ENCODE results near the gene MAP2K5. TPM values are rescaled to one million over a fixed set of nuclear protein-coding genes. Genes with fewer than 3 reads are reported as not detected.

MAP2K5 gene
- total RNA-seq, 1 donor from 2014 or later, result 2.9 TPM

GRCh38 chr15:67801926-67802914, 259.7 kb downstream of the MAP2K5 start:
- FAIRE-seq (no peak), DNase-seq (ENCODE audit: low read depth) (no peak)
- no peaks in the 10 kb centered on the region for H3K36me3 ChIP-seq (ENCODE audit: control insufficient read depth, insufficient read depth, low read length)
- no peak for TF ChIP-seq CTCF (IDR thresholded peaks at IDR 0.05; ENCODE audit: insufficient read depth, low read length, severe bottlenecking)
- H3K27me3 ChIP-seq (ENCODE audit: control insufficient read depth, insufficient read depth, low read length), result no peaks in the 10 kb centered on the region
- H3K4me3 ChIP-seq (ENCODE audit: low read depth, low read length), result no peak overlapping the region

GRCh38 chr15:67803299-67803698, 260.8 kb downstream of the MAP2K5 start:
- H3K27me3 ChIP-seq (ENCODE audit: control insufficient read depth, insufficient read depth, low read length), result no peaks in the 10 kb centered on the region
- no peaks in the 10 kb centered on the region for H3K36me3 ChIP-seq (ENCODE audit: control insufficient read depth, insufficient read depth, low read length)
- TF ChIP-seq CTCF (IDR thresholded peaks at IDR 0.05; ENCODE audit: insufficient read depth, low read length, severe bottlenecking), result no peak
- no peak overlapping the region for H3K4me3 ChIP-seq (ENCODE audit: low read depth, low read length)
- DNase-seq (ENCODE audit: low read depth) (no peak), FAIRE-seq (no peak)

- DNase-seq (ENCODE audit: low read depth) (no peak), FAIRE-seq (no peak)
- no peaks in the 10 kb centered on the region for H3K36me3 ChIP-seq (ENCODE audit: control insufficient read depth, insufficient read depth, low read length)
- H3K27me3 ChIP-seq (ENCODE audit: control insufficient read depth, insufficient read depth, low read length), result no peaks in the 10 kb centered on the region
- no peak for TF ChIP-seq CTCF (IDR thresholded peaks at IDR 0.05; ENCODE audit: insufficient read depth, low read length, severe bottlenecking)
- H3K4me3 ChIP-seq (ENCODE audit: low read depth, low read length), result no peak overlapping the region
Observed at GRCh38 chr15:67803996-67804843, 261.7 kb downstream of the MAP2K5 start.

- Histone ChIP-seq H3K36me3 (ENCODE audit: control insufficient read depth, insufficient read depth, low read length) (no peaks in the 10 kb centered on the region), H3K4me3 (ENCODE audit: low read depth, low read length) (no peak overlapping the region), H3K27me3 (ENCODE audit: control insufficient read depth, insufficient read depth, low read length) (no peaks in the 10 kb centered on the region)
- FAIRE-seq, result no peak
- no peak for DNase-seq (ENCODE audit: low read depth)
- TF ChIP-seq CTCF (IDR thresholded peaks at IDR 0.05; ENCODE audit: insufficient read depth, low read length, severe bottlenecking), result no peak
Observed at GRCh38 chr15:67805008-67805665, 262.6 kb downstream of the MAP2K5 start.

- TF ChIP-seq CTCF (IDR thresholded peaks at IDR 0.05; ENCODE audit: insufficient read depth, low read length, severe bottlenecking), result no peak
- DNase-seq (ENCODE audit: low read depth) (no peak), FAIRE-seq (peak; percentile 86)
- Histone ChIP-seq H3K4me3 (ENCODE audit: low read depth, low read length) (no peak overlapping the region), H3K36me3 (ENCODE audit: control insufficient read depth, insufficient read depth, low read length) (no peaks in the 10 kb centered on the region), H3K27me3 (ENCODE audit: control insufficient read depth, insufficient read depth, low read length) (no peaks in the 10 kb centered on the region)
Observed at GRCh38 chr15:67805666-67806516, 263.4 kb downstream of the MAP2K5 start.

Measured in bronchial epithelial cell (primary cell).